ENCODE results near the gene POU2F1. TPM values are rescaled to one million over a fixed set of nuclear protein-coding genes. Genes with fewer than 3 reads are reported as not detected.

Gene POU2F1
- total and polyA plus RNA-seq, 3 donors from 2014 or later: 17.1 to 36.9 (median 36.0) TPM

GRCh38 chr1:167463875-167464575 lies 243.3 kb downstream of the POU2F1 start:
- Histone ChIP-seq H3K4me3 (no peak overlapping the region), H3K27ac (no peak overlapping the region), H3K4me1 (peaks cover 3% of the 10 kb centered on the region), H3K9me3 (no peaks in the 10 kb centered on the region), H3K27me3 (no peaks in the 10 kb centered on the region), H3K36me3 (ENCODE audit: low read depth, missing control alignments) (no peaks in the 10 kb centered on the region)
- DNase-seq: no peak
- no peak for TF ChIP-seq POLR2A (IDR thresholded peaks at IDR 0.05)
- TF ChIP-seq, protein P1, sequence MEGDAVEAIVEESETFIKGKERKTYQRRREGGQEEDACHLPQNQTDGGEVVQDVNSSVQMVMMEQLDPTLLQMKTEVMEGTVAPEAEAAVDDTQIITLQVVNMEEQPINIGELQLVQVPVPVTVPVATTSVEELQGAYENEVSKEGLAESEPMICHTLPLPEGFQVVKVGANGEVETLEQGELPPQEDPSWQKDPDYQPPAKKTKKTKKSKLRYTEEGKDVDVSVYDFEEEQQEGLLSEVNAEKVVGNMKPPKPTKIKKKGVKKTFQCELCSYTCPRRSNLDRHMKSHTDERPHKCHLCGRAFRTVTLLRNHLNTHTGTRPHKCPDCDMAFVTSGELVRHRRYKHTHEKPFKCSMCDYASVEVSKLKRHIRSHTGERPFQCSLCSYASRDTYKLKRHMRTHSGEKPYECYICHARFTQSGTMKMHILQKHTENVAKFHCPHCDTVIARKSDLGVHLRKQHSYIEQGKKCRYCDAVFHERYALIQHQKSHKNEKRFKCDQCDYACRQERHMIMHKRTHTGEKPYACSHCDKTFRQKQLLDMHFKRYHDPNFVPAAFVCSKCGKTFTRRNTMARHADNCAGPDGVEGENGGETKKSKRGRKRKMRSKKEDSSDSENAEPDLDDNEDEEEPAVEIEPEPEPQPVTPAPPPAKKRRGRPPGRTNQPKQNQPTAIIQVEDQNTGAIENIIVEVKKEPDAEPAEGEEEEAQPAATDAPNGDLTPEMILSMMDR (IDR thresholded peaks at IDR 0.05): no peak
- intact Hi-C loops (cut with DNase I; ENCODE audit: low total_unique reads): no loop called here
- 73 to 81% methylated on average over 6 of the region's 6 CpGs for WGBS, 2 donors

GRCh38 chr1:167465018-167465417 lies 244.3 kb downstream of the POU2F1 start:
- no peak overlapping the region for H3K27ac ChIP-seq
- peaks cover 3% of the 10 kb centered on the region for H3K4me1 ChIP-seq
- intact Hi-C loops (cut with DNase I; ENCODE audit: low total_unique reads): no loop called here
- no peaks in the 10 kb centered on the region for H3K27me3 ChIP-seq
- no peaks in the 10 kb centered on the region for H3K9me3 ChIP-seq
- TF ChIP-seq, protein P1 (IDR thresholded peaks at IDR 0.05): no peak
- no peak for TF ChIP-seq POLR2A (IDR thresholded peaks at IDR 0.05)
- 89 to 91% methylated on average over 1 to 2 of the region's 2 CpGs for WGBS, 2 donors
- H3K4me3 ChIP-seq: no peak overlapping the region
- DNase-seq: no peak
- no peaks in the 10 kb centered on the region for H3K36me3 ChIP-seq (ENCODE audit: low read depth, missing control alignments)

- H3K27ac ChIP-seq: no peak overlapping the region
- no peaks in the 10 kb centered on the region for H3K9me3 ChIP-seq
- WGBS, 2 donors: 31 to 58% methylated on average over 1 of the region's 1 CpG
- H3K4me1 ChIP-seq: peaks cover 3% of the 10 kb centered on the region
- H3K27me3 ChIP-seq: no peaks in the 10 kb centered on the region
- TF ChIP-seq, protein P1 (IDR thresholded peaks at IDR 0.05): no peak
- TF ChIP-seq POLR2A (IDR thresholded peaks at IDR 0.05): no peak
- intact Hi-C loops (cut with DNase I; ENCODE audit: low total_unique reads): no loop called here
- H3K4me3 ChIP-seq: no peak overlapping the region
- H3K36me3 ChIP-seq (ENCODE audit: low read depth, missing control alignments): no peaks in the 10 kb centered on the region
- DNase-seq: no peak
These were observed 245.1 kb downstream of the POU2F1 start for GRCh38 chr1:167465743-167466142.

GRCh38 chr1:167467126-167467710 lies 246.5 kb downstream of the POU2F1 start:
- Histone ChIP-seq H3K27me3 (no peaks in the 10 kb centered on the region), H3K36me3 (ENCODE audit: low read depth, missing control alignments) (no peaks in the 10 kb centered on the region), H3K4me3 (no peak overlapping the region), H3K4me1 (peaks cover 3% of the 10 kb centered on the region), H3K27ac (no peak overlapping the region), H3K9me3 (no peaks in the 10 kb centered on the region)
- no peak for DNase-seq
- intact Hi-C loops (cut with DNase I; ENCODE audit: low total_unique reads): no loop called here
- TF ChIP-seq POLR2A (IDR thresholded peaks at IDR 0.05): no peak
- TF ChIP-seq, protein P1 (IDR thresholded peaks at IDR 0.05): no peak
- 34 to 36% methylated on average over 15 of the region's 15 CpGs for WGBS, 2 donors
